Measurements from ENCODE around the gene AK6.

- TF ChIP-seq, protein P1, sequence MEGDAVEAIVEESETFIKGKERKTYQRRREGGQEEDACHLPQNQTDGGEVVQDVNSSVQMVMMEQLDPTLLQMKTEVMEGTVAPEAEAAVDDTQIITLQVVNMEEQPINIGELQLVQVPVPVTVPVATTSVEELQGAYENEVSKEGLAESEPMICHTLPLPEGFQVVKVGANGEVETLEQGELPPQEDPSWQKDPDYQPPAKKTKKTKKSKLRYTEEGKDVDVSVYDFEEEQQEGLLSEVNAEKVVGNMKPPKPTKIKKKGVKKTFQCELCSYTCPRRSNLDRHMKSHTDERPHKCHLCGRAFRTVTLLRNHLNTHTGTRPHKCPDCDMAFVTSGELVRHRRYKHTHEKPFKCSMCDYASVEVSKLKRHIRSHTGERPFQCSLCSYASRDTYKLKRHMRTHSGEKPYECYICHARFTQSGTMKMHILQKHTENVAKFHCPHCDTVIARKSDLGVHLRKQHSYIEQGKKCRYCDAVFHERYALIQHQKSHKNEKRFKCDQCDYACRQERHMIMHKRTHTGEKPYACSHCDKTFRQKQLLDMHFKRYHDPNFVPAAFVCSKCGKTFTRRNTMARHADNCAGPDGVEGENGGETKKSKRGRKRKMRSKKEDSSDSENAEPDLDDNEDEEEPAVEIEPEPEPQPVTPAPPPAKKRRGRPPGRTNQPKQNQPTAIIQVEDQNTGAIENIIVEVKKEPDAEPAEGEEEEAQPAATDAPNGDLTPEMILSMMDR (IDR thresholded peaks at IDR 0.05) = no peak
- TF ChIP-seq EZH2 (IDR thresholded peaks at IDR 0.05; ENCODE audit: borderline replicate concordance, insufficient read depth, low read depth, low read length, poor library complexity, severe bottlenecking) = no peak
Measured at GRCh38 chr5:69359699-69360098, 9.6 kb downstream of the AK6 start.
